Endometrial microvascular endothelial cells (primary cell): Measurements from ENCODE around the gene HES3. TPM values are rescaled to one million over a fixed set of nuclear protein-coding genes. Genes with fewer than 3 reads are reported as not detected.

Experiments
- in situ Hi-C: cut with HindIII; loops from 2 replicates; pipeline ENCODE4 v1.10.0; 2017; ENCODE audit warnings: low sequenced_read_pairs, low pct_unique_long_range_greater_than_20kb; ENCODE audit errors: inconsistent ontology term
- total RNA-seq: library from RNA; depleted of rRNA; stranded (reverse); fragments of >200 nt; gene quantifications from one replicate; pipeline ENCODE4 v1.2.3, GENCODE V29; 2015; ENCODE audit errors: inconsistent ontology term

The HES3 gene
- total RNA-seq, 1 donor from 2014 or later = not detected

DNA sequence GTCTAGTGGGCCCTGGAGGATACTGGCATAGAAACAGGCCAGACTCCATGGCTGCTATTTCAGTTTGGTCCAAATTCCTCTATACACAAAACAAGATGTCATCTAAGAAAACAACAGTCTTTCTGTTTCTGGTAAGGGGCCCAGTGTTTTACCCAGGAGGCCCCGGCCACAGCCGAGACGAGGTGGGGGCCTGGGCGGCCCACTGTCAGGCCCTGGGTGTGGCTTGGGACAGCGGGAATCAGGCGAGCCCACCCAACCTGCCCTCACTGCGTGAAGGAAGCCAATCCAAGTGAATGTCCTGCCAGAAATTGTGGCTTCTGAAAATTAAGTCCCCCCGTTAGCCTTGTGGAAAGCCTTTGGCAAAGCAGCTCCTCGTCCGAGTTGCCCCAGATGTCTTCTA, 48.1 kb downstream of the HES3 start:
- in situ Hi-C loops = no loop called here

DNA sequence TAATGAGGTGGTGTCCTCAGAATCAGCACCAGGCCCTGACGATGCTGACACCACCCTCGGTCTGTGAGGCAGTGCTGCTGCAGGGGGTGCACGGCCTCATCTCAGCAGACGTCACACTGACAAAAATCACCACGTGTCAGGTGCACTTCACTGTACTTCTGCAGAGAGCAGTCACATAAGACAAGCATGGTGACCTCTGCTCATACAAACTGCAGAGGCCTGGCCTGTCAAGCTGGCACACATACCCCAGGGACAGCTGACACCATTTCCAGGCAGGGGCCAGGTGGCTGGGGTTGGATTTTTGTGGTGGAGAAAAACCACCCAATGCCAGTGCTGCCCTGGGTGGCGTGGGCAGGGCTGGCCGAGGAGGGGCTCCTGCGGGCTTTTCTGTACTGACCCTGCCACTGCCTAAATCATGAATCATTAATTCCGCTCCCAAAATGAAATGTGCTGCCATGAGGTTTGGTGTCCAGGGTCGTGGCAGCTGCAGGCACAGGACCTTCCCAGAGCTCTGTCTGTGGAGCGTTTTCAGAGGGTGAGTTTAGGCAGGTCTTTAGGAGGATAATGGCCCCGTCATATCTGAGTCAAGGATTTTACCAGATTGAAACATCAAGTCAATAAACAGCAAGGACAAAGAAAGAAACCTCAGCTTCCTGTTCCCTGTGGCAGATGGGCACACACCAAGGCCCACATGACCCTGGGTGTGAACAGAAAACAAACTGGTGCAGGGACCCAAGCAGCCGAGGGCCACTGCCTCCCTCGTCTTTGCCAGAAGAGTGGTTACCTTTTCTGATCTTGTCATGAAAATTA, 50.3 kb downstream of the HES3 start:
- in situ Hi-C loops = no loop called here

DNA sequence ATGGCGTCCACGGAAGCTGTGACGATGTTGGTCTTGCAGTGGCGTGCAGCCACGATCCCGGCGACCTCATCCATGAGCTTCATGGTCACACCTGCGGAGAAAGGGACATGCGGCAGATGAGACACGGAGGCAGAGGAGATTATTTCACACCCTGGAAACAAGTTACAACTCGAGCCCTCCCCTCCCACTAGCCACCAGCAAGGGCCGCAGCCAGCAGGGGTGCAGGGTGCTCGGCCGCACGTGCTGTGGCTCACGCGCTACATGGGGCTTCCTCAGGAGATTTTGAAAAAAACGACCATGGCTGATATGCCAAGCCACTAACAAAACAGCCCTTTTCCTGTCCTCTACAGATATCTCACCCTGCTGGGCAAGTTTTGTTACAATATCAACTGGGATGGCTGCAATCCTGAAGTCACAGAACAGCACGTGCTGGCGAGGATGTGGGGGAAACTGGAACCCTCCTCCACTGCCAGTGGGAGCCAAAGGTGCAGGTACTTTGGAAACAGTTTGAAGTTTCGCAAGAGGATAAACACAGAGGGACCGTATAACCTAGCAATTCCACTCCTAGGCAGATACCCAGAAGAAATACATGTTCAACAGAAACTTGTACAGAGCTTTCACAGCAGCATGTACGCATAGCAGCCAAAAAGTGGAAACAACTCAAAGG, 51.0 kb downstream of the HES3 start:
- in situ Hi-C loops = no loop called here

Other genes starting within 250 kb of the HES3 start
- gene KCNAB2, start 198.3 kb upstream of the HES3 start, total RNA-seq = 4.2 TPM
- not detected for gene CHD5, start 63.9 kb upstream of the HES3 start, total RNA-seq
- gene RPL22, start 44.6 kb upstream of the HES3 start, total RNA-seq = 108 TPM
- gene RNF207, start 38.1 kb upstream of the HES3 start, total RNA-seq = 13.6 TPM
- 140 TPM for gene ICMT, start 8.2 kb upstream of the HES3 start, total RNA-seq
- gene GPR153, start 16.9 kb downstream of the HES3 start, total RNA-seq = 2.2 TPM
- gene ACOT7, start 149.6 kb downstream of the HES3 start, total RNA-seq = 101 TPM
- 31.5 TPM for gene HES2, start 175.7 kb downstream of the HES3 start, total RNA-seq
- gene ESPN, start 180.6 kb downstream of the HES3 start, total RNA-seq = 0.46 TPM
- 5.9 TPM for gene TNFRSF25, start 222.0 kb downstream of the HES3 start, total RNA-seq
- 27.6 TPM for gene PLEKHG5, start 247.5 kb downstream of the HES3 start, total RNA-seq